H1 (cell line): ENCODE results near the gene C2orf92. TPM values are rescaled to one million over a fixed set of nuclear protein-coding genes. Genes with fewer than 3 reads are reported as not detected.

Experiments used
- CTCF ChIA-PET: fragments of 300-600 bp; sonication (Branson Sonifier 250); formaldehyde crosslinking; loops from one replicate; lab custom pipeline; 2021; ENCODE audit not compliant: partially characterized antibody; lab: Charles Lee
- POLR2A ChIA-PET: fragments of 300-600 bp; sonication (Branson Sonifier 250); formaldehyde crosslinking; loops from one replicate; lab custom pipeline; 2021; ENCODE audit warnings: inconsistent platforms; ENCODE audit not compliant: partially characterized antibody; lab: Charles Lee
- DNase-seq, 2 experiments: peaks; one replicate each; pipeline versions ENCODE4 v3.0.0 to v3.0.0-alpha.2; 2010 to 2022; ENCODE audit warnings: low spot score in 2 of 2, low read depth in 1 of 2, mixed read lengths in 1 of 2
- FAIRE-seq: peaks from 2 replicates; lab custom pipeline; 2011; peaks lifted over from hg19 to GRCh38; lab: Jason Lieb, UNC
- H2AFZ ChIP-seq: 2 replicates; pipeline ENCODE4 v1.8.1; 2012; ENCODE audit warnings: low read length, inconsistent platforms
- H2AK5ac ChIP-seq: 2 replicates; pipeline ENCODE4 v1.6.1; 2013; ENCODE audit warnings: low read depth, low read length
- H2BK120ac ChIP-seq: replicated peaks from 2 replicates; pipeline ENCODE3; 2013; ENCODE audit warnings: low read depth, low read length, inconsistent platforms
- H2BK12ac ChIP-seq: 2 replicates; pipeline ENCODE4 v1.6.1; 2013; ENCODE audit warnings: low read depth, low read length
- H2BK15ac ChIP-seq: 2 replicates; pipeline ENCODE4 v1.6.1; 2013; ENCODE audit warnings: low read length
- H2BK20ac ChIP-seq: 2 replicates; pipeline ENCODE4 v1.6.1; 2013; ENCODE audit warnings: low read length
- H2BK5ac ChIP-seq: 2 replicates; pipeline ENCODE4 v1.6.1; 2013; ENCODE audit warnings: low read depth, low read length
- H3K14ac ChIP-seq: 2 replicates; pipeline ENCODE4 v1.6.1; 2013; ENCODE audit warnings: inconsistent platforms; ENCODE audit not compliant: insufficient read length
- H3K18ac ChIP-seq: 2 replicates; pipeline ENCODE4 v1.6.1; 2013; ENCODE audit warnings: low read length; ENCODE audit errors: extremely low read depth
- H3K23ac ChIP-seq: 2 replicates; pipeline ENCODE4 v1.6.1; 2013; ENCODE audit warnings: inconsistent platforms; ENCODE audit not compliant: insufficient read length
- H3K23me2 ChIP-seq: 2 replicates; pipeline ENCODE4 v1.6.1; 2013; ENCODE audit warnings: low read depth, low read length
- H3K27ac ChIP-seq: 2 replicates; pipeline ENCODE4 v1.6.1; 2011; ENCODE audit warnings: low read depth, low read length, inconsistent platforms
- H3K27me3 ChIP-seq, 4 experiments: replicated peaks in 1 of 4; 1 replicate in 1 of 4; 2 replicates in 3 of 4; pipeline versions ENCODE4 v1.6.1 to v1.8.1; 2011 to 2013; ENCODE audit warnings: low read length in 3 of 4, mild to moderate bottlenecking in 3 of 4, inconsistent platforms in 2 of 4, mixed read lengths in 2 of 4, moderate library complexity in 1 of 4; ENCODE audit not compliant: control insufficient read depth in 3 of 4, insufficient read depth in 3 of 4; ENCODE audit errors: extremely low read depth in 1 of 4
- H3K36me3 ChIP-seq, 4 experiments: 2 replicates each; pipeline versions ENCODE4 v1.6.1 to v1.8.1; 2011 to 2013; ENCODE audit warnings: mild to moderate bottlenecking in 4 of 4, low read length in 3 of 4, moderate library complexity in 2 of 4, control low read depth in 1 of 4, inconsistent platforms in 1 of 4; ENCODE audit not compliant: insufficient read depth in 4 of 4, control insufficient read depth in 2 of 4
- H3K4ac ChIP-seq: replicated peaks from 2 replicates; pipeline ENCODE3; 2013; ENCODE audit warnings: low read length, low read depth, mixed read lengths, inconsistent platforms; ENCODE audit not compliant: insufficient read length
- H3K4me1 ChIP-seq, 4 experiments: replicated peaks in 1 of 4; 1 replicate in 1 of 4; 2 replicates in 3 of 4; pipeline versions ENCODE4 v1.6.1 to v1.8.1; 2011 to 2013; ENCODE audit warnings: low read length in 3 of 4, inconsistent platforms in 2 of 4, mixed read lengths in 1 of 4; ENCODE audit not compliant: insufficient read depth in 4 of 4, control insufficient read depth in 3 of 4
- H3K4me2 ChIP-seq, 2 experiments: 2 replicates each; pipeline versions ENCODE4 v1.6.1 to v1.8.1; 2011 to 2013; ENCODE audit warnings: low read depth in 2 of 2, low read length in 2 of 2, control low read depth in 1 of 2, inconsistent platforms in 1 of 2, mild to moderate bottlenecking in 1 of 2; ENCODE audit not compliant: insufficient read depth in 1 of 2
- H3K4me3 ChIP-seq, 4 experiments: fragments of 200-600, 300-600 bp in 1 of 4; sonication (generic), shearing (Covaris generic), sonication (Bioruptor Twin) in 1 of 4; 2 replicates each; pipeline versions ENCODE4 v1.5.1 to v1.8.1; 2011 to 2016; ENCODE audit warnings: low read length in 4 of 4, low read depth in 3 of 4, control low read depth in 2 of 4, inconsistent platforms in 2 of 4, mild to moderate bottlenecking in 2 of 4, mixed read lengths in 1 of 4, moderate library complexity in 1 of 4; ENCODE audit not compliant: insufficient read depth in 2 of 4; ENCODE audit errors: extremely low read depth in 1 of 4
- H3K56ac ChIP-seq: replicated peaks from 2 replicates; pipeline ENCODE3; 2013; ENCODE audit warnings: low read depth, mild to moderate bottlenecking, mixed read lengths, low read length, inconsistent platforms; ENCODE audit not compliant: insufficient read length
- H3K79me1 ChIP-seq: 2 replicates; pipeline ENCODE4 v1.6.1; 2013; ENCODE audit warnings: low read depth, low read length, control low read depth
- H3K79me2 ChIP-seq, 2 experiments: 2 replicates each; pipeline versions ENCODE4 v1.6.1 to v1.8.1; 2012 to 2013; ENCODE audit warnings: low read length in 2 of 2, mild to moderate bottlenecking in 2 of 2, inconsistent platforms in 1 of 2; ENCODE audit not compliant: insufficient read depth in 2 of 2, control insufficient read depth in 1 of 2
- H3K9ac ChIP-seq, 4 experiments: replicated peaks in 1 of 4; 1 replicate in 1 of 4; 2 replicates in 3 of 4; pipeline versions ENCODE4 v1.6.1 to v1.8.1; 2011 to 2013; ENCODE audit warnings: low read depth in 3 of 4, low read length in 3 of 4, control low read depth in 2 of 4, mild to moderate bottlenecking in 2 of 4, moderate library complexity in 2 of 4, inconsistent platforms in 1 of 4; ENCODE audit errors: extremely low read depth in 1 of 4
- H3K9me3 ChIP-seq, 2 experiments: 2 replicates each; pipeline versions ENCODE4 v1.6.1 to v1.8.1; 2012 to 2013; ENCODE audit warnings: mild to moderate bottlenecking in 2 of 2, moderate library complexity in 2 of 2, control low read depth in 1 of 2, inconsistent platforms in 1 of 2, low read depth in 1 of 2, low read length in 1 of 2, mixed read lengths in 1 of 2; ENCODE audit not compliant: insufficient read depth in 2 of 2
- H4K20me1 ChIP-seq, 2 experiments: replicated peaks in 1 of 2; 2 replicates each; pipeline versions ENCODE3 to v1.8.1; 2011 to 2013; ENCODE audit warnings: inconsistent platforms in 2 of 2, low read length in 2 of 2, mild to moderate bottlenecking in 1 of 2; ENCODE audit not compliant: insufficient read depth in 2 of 2, control insufficient read depth in 1 of 2
- H4K5ac ChIP-seq: 2 replicates; pipeline ENCODE4 v1.6.1; 2013; ENCODE audit warnings: low read length, low read depth, mixed read lengths, inconsistent platforms; ENCODE audit not compliant: insufficient read length
- H4K8ac ChIP-seq: 2 replicates; pipeline ENCODE4 v1.8.0; 2013; ENCODE audit warnings: mild to moderate bottlenecking, moderate library complexity, low read length, inconsistent platforms; ENCODE audit not compliant: insufficient read depth; ENCODE audit errors: extremely low read depth
- H4K91ac ChIP-seq: replicated peaks from 2 replicates; pipeline ENCODE3; 2013; ENCODE audit warnings: low read length, mixed read lengths, inconsistent platforms; ENCODE audit not compliant: insufficient read length
- RBBP5 ChIP-seq: IDR thresholded peaks from 2 replicates; pipeline ENCODE4 v1.7.1; 2012; ENCODE audit warnings: low read depth, mild to moderate bottlenecking, inconsistent platforms, low read length, moderate library complexity, borderline replicate concordance
- TCF12 ChIP-seq: IDR thresholded peaks from 2 replicates; pipeline ENCODE4 v1.6.1; 2011; ENCODE audit warnings: low read depth, mild to moderate bottlenecking, low read length
- WGBS, 2 experiments: shearing (Covaris generic) in 1 of 2; methylation state at CpG; one replicate each; pipeline versions ENCODE4 v1.1.6 to v1.1.7; 2013 to 2015; ENCODE audit warnings: low lambda C conversion rate in 2 of 2, mixed read lengths in 2 of 2, inconsistent platforms in 1 of 2, low coverage in 1 of 2, missing lambda C conversion rate in 1 of 2; ENCODE audit not compliant: insufficient replicate concordance in 2 of 2, insufficient coverage in 1 of 2, insufficient read length in 1 of 2; ENCODE audit errors: extremely low coverage in 1 of 2, missing lambda C conversion rate in 1 of 2; 5-methylcytosine and 5-hydroxymethylcytosine counted together
- polyA plus RNA-seq, 7 experiments: library from polyadenylated mRNA; depleted of rRNA in 3 of 7; stranded (reverse) in 5 of 7; unstranded in 2 of 7; fragments of >200 nt in 5 of 7; fragments of 200-250 nt in 2 of 7; gene quantifications; 1 replicate in 5 of 7; 2 replicates in 1 of 7; 4 replicates in 1 of 7; pipeline versions ENCODE4 v1.2.1 to v1.2.3, GENCODE V29; 2011 to 2013; ENCODE audit warnings: missing spikeins in 2 of 7, mixed read lengths in 2 of 7
- total RNA-seq: library from RNA; stranded (reverse); fragmentation: NEBNext Ultra II Directional; extraction: Animal tissue kit (Norgen Biotek cat#: 25700); gene quantifications from 2 replicates; pipeline ENCODE4 v1.2.1, GENCODE V29; 2021

C2orf92 gene
- total and polyA plus RNA-seq, 2 of the 8 experiments (the other 6 are each of a cell fraction or from before 2014, with no cell fraction given): 2.3 to 3.7 TPM

DNA sequence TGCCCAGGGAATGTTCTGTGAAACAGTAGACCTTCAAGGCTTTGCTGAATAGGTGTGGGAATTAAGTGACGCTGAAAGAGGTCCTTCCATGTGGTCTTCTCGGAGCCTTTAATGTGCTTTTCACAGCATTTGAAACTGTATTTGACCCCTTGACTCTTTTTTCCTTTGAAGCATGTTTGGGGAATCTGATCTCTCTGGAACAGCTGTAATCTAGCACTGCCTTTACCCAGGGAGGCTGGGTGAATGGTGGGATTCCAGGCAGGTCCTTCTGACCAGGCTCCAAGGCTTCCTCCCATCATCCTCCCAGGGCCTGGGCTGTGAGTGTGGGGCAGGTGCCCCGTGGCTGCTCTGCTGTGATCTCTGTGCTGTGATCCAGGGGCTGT, 48.1 kb downstream of the C2orf92 start:
- H4K5ac ChIP-seq: no peak overlapping the region
- H2BK15ac ChIP-seq: no peak overlapping the region
- no peak overlapping the region for H3K56ac ChIP-seq
- TF ChIP-seq TCF12 (no peak), RBBP5 (no peak)
- H3K4me2 ChIP-seq: no peak overlapping the region
- DNase-seq (no peak), FAIRE-seq (no peak)
- no peak overlapping the region for H3K18ac ChIP-seq
- H3K9ac ChIP-seq: no peak overlapping the region
- no peak overlapping the region for H2BK20ac ChIP-seq
- H3K9me3 ChIP-seq: no peaks in the 10 kb centered on the region
- WGBS, 2 experiments: 100% methylated on average over 3 of the region's 3 CpGs; no CpG with 5 or more reads in 1 of the 2 experiments
- no peaks in the 10 kb centered on the region for H3K23me2 ChIP-seq
- H3K27me3 ChIP-seq: no peaks in the 10 kb centered on the region
- no peak overlapping the region for H4K8ac ChIP-seq
- no peak overlapping the region for H3K14ac ChIP-seq
- H3K27ac ChIP-seq: no peak overlapping the region
- H2AK5ac ChIP-seq: no peak overlapping the region
- H4K20me1 ChIP-seq: no peaks in the 10 kb centered on the region
- no peaks in the 10 kb centered on the region for H3K79me2 ChIP-seq
- H3K4me3 ChIP-seq: no peak overlapping the region
- peaks cover 2 to 13% (median 3%) of the 10 kb centered on the region in 4 experiments; a peak in 6 of 7 replicates for H3K4me1 ChIP-seq
- H3K23ac ChIP-seq: no peak overlapping the region
- no peak overlapping the region for H4K91ac ChIP-seq
- ChIA-PET CTCF (interaction anchor here (0.8 to 13.6 kb wide), 7 partner anchors 8 to 736 kb away, joined by 3 to 202 read pairs (median 7); no protein-coding TSS in a partner anchor), POLR2A (no interaction called here)
- no peak overlapping the region for H3K4ac ChIP-seq
- no peak overlapping the region for H2AFZ ChIP-seq
- H3K79me1 ChIP-seq: no peaks in the 10 kb centered on the region
- H2BK12ac ChIP-seq: no peak overlapping the region
- H2BK5ac ChIP-seq: no peak overlapping the region
- H2BK120ac ChIP-seq: no peak overlapping the region
- H3K36me3 ChIP-seq: no peaks in the 10 kb centered on the region
